Mucosa of rectum (tissue), 2 donors: ENCODE data around the gene SOX11.

ENCODE experiments used
- H3K27ac ChIP-seq, 2 donors: one replicate each; pipeline ENCODE4 v1.7.0; 2013; ENCODE audit warnings: inconsistent platforms in 2 of 2, low read depth in 2 of 2, low read length in 2 of 2
- H3K27me3 ChIP-seq, 2 donors: one replicate each; pipeline ENCODE4 v1.7.0; 2013; ENCODE audit warnings: low read length in 2 of 2; ENCODE audit not compliant: control insufficient read depth in 2 of 2, insufficient read depth in 2 of 2
- H3K36me3 ChIP-seq, 2 donors: one replicate each; pipeline ENCODE4 v1.7.0; 2013; ENCODE audit warnings: low read length in 2 of 2; ENCODE audit not compliant: control insufficient read depth in 2 of 2, insufficient read depth in 2 of 2
- H3K4me1 ChIP-seq, 2 donors: one replicate each; pipeline ENCODE4 v1.7.0; 2013; ENCODE audit warnings: low read length in 2 of 2, mild to moderate bottlenecking in 1 of 2; ENCODE audit not compliant: control insufficient read depth in 2 of 2, insufficient read depth in 2 of 2
- H3K4me3 ChIP-seq, 2 donors: one replicate each; pipeline ENCODE4 v1.7.0; 2013; ENCODE audit warnings: low read length in 2 of 2
- H3K9ac ChIP-seq, 2 donors: one replicate each; pipeline ENCODE4 v1.7.0; 2013; ENCODE audit warnings: low read length in 2 of 2, low read depth in 1 of 2, mild to moderate bottlenecking in 1 of 2
- H3K9me3 ChIP-seq, 2 donors: one replicate each; pipeline ENCODE4 v1.7.0; 2013; ENCODE audit warnings: low read length in 2 of 2; ENCODE audit not compliant: control insufficient read depth in 2 of 2
- donor health status: healthy.
- donor health status: Normal muscosa, but diverticular disease.

Gene SOX11

GRCh38 chr2:5698134-5698533 is 6.0 kb downstream of the SOX11 start:
- H3K4me1 ChIP-seq, result no peaks in the 10 kb centered on the region
- no peaks in the 10 kb centered on the region for H3K9me3 ChIP-seq
- no peaks in the 10 kb centered on the region for H3K36me3 ChIP-seq
- peaks cover 0 to 6% of the 10 kb centered on the region in 2 donors for H3K27me3 ChIP-seq
- H3K9ac ChIP-seq, result no peak overlapping the region
- no peak overlapping the region for H3K4me3 ChIP-seq
- H3K27ac ChIP-seq, result no peak overlapping the region

- peaks cover 0 to 6% of the 10 kb centered on the region in 2 donors for H3K27me3 ChIP-seq
- H3K36me3 ChIP-seq, result no peaks in the 10 kb centered on the region
- H3K4me1 ChIP-seq, result no peaks in the 10 kb centered on the region
- H3K9me3 ChIP-seq, result no peaks in the 10 kb centered on the region
- no peak overlapping the region for H3K4me3 ChIP-seq
- no peak overlapping the region for H3K27ac ChIP-seq
- no peak overlapping the region for H3K9ac ChIP-seq
Measured at GRCh38 chr2:5699963-5700362, 7.8 kb downstream of the SOX11 start.

GRCh38 chr2:5700551-5700950 is 8.4 kb downstream of the SOX11 start:
- H3K9me3 ChIP-seq, result no peaks in the 10 kb centered on the region
- H3K4me1 ChIP-seq, result no peaks in the 10 kb centered on the region
- H3K27me3 ChIP-seq, result peaks cover 0 to under 1% of the 10 kb centered on the region in 2 donors
- no peak overlapping the region for H3K9ac ChIP-seq
- H3K4me3 ChIP-seq, result no peak overlapping the region
- no peak overlapping the region for H3K27ac ChIP-seq
- H3K36me3 ChIP-seq, result no peaks in the 10 kb centered on the region

- Histone ChIP-seq H3K36me3 (no peaks in the 10 kb centered on the region), H3K4me1 (no peaks in the 10 kb centered on the region), H3K9ac (no peak overlapping the region), H3K4me3 (no peak overlapping the region), H3K27ac (no peak overlapping the region), H3K9me3 (no peaks in the 10 kb centered on the region), H3K27me3 (no peaks in the 10 kb centered on the region)
Measured at GRCh38 chr2:5701266-5701665, 9.1 kb downstream of the SOX11 start.

- H3K27me3 ChIP-seq, result no peaks in the 10 kb centered on the region
- H3K4me1 ChIP-seq, result no peaks in the 10 kb centered on the region
- H3K9ac ChIP-seq, result no peak overlapping the region
- H3K36me3 ChIP-seq, result no peaks in the 10 kb centered on the region
- H3K4me3 ChIP-seq, result no peak overlapping the region
- H3K27ac ChIP-seq, result no peak overlapping the region
- peaks cover 0 to 3% of the 10 kb centered on the region in 2 donors for H3K9me3 ChIP-seq
Measured at GRCh38 chr2:5703166-5703565, 11.0 kb downstream of the SOX11 start.

GRCh38 chr2:5705490-5705889 is 13.3 kb downstream of the SOX11 start:
- Histone ChIP-seq H3K4me3 (no peak overlapping the region), H3K27ac (no peak overlapping the region), H3K27me3 (no peaks in the 10 kb centered on the region), H3K4me1 (no peaks in the 10 kb centered on the region), H3K9ac (no peak overlapping the region), H3K9me3 (peaks cover 0 to 3% of the 10 kb centered on the region in 2 donors), H3K36me3 (no peaks in the 10 kb centered on the region)

- H3K27ac ChIP-seq, result no peak overlapping the region
- no peak overlapping the region for H3K9ac ChIP-seq
- peaks cover 0 to 3% of the 10 kb centered on the region in 2 donors for H3K9me3 ChIP-seq
- H3K4me3 ChIP-seq, result no peak overlapping the region
- H3K36me3 ChIP-seq, result no peaks in the 10 kb centered on the region
- H3K27me3 ChIP-seq, result no peaks in the 10 kb centered on the region
- H3K4me1 ChIP-seq, result no peaks in the 10 kb centered on the region
Measured at GRCh38 chr2:5706717-5707455, 14.7 kb downstream of the SOX11 start.

GRCh38 chr2:5710615-5711014 is 18.4 kb downstream of the SOX11 start:
- Histone ChIP-seq H3K36me3 (no peaks in the 10 kb centered on the region), H3K27ac (no peak overlapping the region)

GRCh38 chr2:5713101-5713500 is 20.9 kb downstream of the SOX11 start:
- Histone ChIP-seq H3K9me3 (no peaks in the 10 kb centered on the region), H3K27me3 (no peaks in the 10 kb centered on the region), H3K27ac (no peak overlapping the region), H3K4me1 (no peaks in the 10 kb centered on the region), H3K4me3 (no peak overlapping the region), H3K9ac (no peak overlapping the region), H3K36me3 (no peaks in the 10 kb centered on the region)

More at GRCh38 chr2:5710615-5711014, 18.4 kb downstream of the SOX11 start:
- Histone ChIP-seq H3K27me3 (no peaks in the 10 kb centered on the region), H3K4me1 (no peaks in the 10 kb centered on the region), H3K4me3 (no peak overlapping the region), H3K9me3 (peaks cover 0 to 3% of the 10 kb centered on the region in 2 donors), H3K9ac (no peak overlapping the region)

GRCh38 chr2:5719629-5720334 is 27.6 kb downstream of the SOX11 start:
- Histone ChIP-seq H3K4me3 (no peak overlapping the region), H3K27me3 (no peaks in the 10 kb centered on the region), H3K9ac (no peak overlapping the region), H3K27ac (no peak overlapping the region), H3K9me3 (no peaks in the 10 kb centered on the region), H3K4me1 (no peaks in the 10 kb centered on the region), H3K36me3 (no peaks in the 10 kb centered on the region)
